IPS-18a (cell line): Measurements from ENCODE around the gene CFAP73.

ENCODE experiments used
- H3K27ac ChIP-seq: one replicate; pipeline ENCODE4 v1.5.1; 2013; ENCODE audit warnings: low read length
- H3K27me3 ChIP-seq: one replicate; pipeline ENCODE4 v1.6.1; 2013; ENCODE audit warnings: mild to moderate bottlenecking, low read length; ENCODE audit not compliant: control insufficient read depth, insufficient read depth
- H3K36me3 ChIP-seq: one replicate; pipeline ENCODE4 v1.6.1; 2013; ENCODE audit warnings: low read depth, low read length; ENCODE audit not compliant: control insufficient read depth
- H3K4me1 ChIP-seq: one replicate; pipeline ENCODE4 v1.6.1; 2013; ENCODE audit warnings: low read depth, low read length; ENCODE audit not compliant: control insufficient read depth
- H3K4me3 ChIP-seq: one replicate; pipeline ENCODE4 v1.5.1; 2013; ENCODE audit warnings: low read length
- H3K9ac ChIP-seq: one replicate; pipeline ENCODE4 v1.6.1; 2013; ENCODE audit warnings: mild to moderate bottlenecking, low read length, moderate library complexity
- H3K9me3 ChIP-seq: one replicate; pipeline ENCODE4 v1.6.1; 2013; ENCODE audit warnings: low read depth, low read length; ENCODE audit not compliant: control insufficient read depth

Gene CFAP73

DNA sequence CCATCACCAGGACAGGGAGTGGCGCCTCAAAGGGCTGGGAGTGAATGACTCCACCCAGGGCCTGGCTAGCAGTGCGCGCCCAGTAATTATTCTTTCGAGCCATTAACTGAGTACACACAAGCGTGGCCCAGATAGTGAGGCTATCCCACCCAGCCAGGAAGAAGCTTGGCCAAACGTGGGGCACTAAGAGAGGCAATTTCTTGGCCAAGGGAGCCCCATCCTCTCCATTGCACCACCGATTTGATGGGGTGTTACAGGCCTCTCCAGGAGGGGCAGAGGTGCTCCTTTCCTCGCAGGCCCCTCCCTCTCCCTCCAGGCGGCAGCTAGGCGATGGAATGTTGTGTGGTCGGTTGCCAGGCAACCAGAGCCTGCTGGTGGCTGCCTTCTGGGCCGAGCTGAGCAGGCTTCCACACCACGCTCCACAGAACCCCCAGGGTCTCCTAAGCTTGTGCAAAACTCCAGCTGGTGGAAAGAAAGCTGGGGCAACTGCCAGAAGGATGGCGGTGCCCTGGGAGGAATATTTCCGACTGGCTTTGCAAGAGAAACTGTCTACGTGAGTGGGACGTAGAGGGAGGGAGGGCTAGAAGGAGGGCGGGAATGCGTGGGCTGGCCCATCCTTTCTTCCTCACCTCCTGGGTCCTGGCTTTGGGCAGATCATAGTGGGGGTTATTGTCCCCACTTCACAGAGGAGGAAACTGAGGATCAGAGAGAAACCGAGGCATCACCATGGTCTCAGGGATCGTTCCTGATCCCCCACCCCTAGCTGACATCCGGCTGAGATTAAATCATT lies at the start of gene CFAP73:
Gene CFAP73, plus strand, starts transcription at position 364 of the 790 bp plus-strand sequence. Its CDS starts 134 bp downstream, at position 498.
- Histone ChIP-seq H3K4me3 (peak within 1 kb of the TSS; percentile 42), H3K9me3 (no peaks in the 10 kb centered on the region), H3K27ac (no peak within 1 kb of the TSS), H3K36me3 (no peaks in the 10 kb centered on the region), H3K9ac (peak within 1 kb of the TSS; percentile 56), H3K27me3 (peaks cover 40% of the 10 kb centered on the region), H3K4me1 (peaks cover 6% of the 10 kb centered on the region)

DNA sequence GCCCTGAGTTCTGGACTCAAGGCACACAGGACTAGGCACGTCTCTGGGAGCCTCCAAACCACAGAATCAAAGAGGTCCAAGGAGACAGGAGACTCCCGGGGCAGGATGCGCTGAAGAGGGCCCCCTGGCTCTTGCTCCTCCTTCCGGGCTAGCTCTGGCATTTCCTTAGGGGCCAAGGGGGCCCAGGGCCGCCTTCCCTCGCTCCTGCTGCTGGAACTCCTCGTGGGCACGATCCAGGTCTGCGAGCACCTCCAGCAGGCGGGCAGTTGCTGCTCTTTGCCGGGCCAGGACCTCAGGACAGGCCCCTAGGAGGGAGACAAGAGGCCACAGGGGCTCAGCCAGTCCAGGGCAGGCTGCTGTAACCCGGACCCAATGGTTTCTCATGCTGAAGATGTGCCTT lies 49.8 kb upstream of the CFAP73 start:
- Histone ChIP-seq H3K27ac (no peak overlapping the region), H3K36me3 (no peaks in the 10 kb centered on the region), H3K9ac (no peak overlapping the region), H3K27me3 (no peaks in the 10 kb centered on the region), H3K4me1 (peaks cover 10% of the 10 kb centered on the region), H3K9me3 (no peaks in the 10 kb centered on the region), H3K4me3 (no peak overlapping the region)

DNA sequence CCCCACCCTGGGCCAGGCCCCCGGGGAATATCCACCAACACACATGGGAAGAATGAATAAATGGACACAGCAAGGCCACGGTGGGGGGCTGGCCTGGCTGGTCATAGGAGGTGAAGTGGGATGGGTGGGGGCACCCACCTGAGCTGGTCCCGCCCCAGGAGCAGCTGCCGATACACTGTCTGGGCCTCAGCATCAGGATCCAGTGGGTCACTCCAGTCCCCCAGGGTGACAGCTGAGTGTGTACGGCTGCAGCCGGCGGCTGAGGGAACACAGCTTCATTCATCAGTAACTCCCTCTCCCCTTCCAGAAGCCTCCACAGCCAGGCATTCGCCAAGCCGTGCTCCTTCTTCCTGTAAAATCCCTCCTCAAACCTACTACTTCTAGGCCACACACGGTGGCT lies 47.8 kb upstream of the CFAP73 start:
- no peak overlapping the region for H3K4me3 ChIP-seq
- peaks cover 10% of the 10 kb centered on the region for H3K4me1 ChIP-seq
- no peaks in the 10 kb centered on the region for H3K9me3 ChIP-seq
- no peaks in the 10 kb centered on the region for H3K27me3 ChIP-seq
- H3K36me3 ChIP-seq = no peaks in the 10 kb centered on the region
- H3K9ac ChIP-seq = no peak overlapping the region
- H3K27ac ChIP-seq = no peak overlapping the region

DNA sequence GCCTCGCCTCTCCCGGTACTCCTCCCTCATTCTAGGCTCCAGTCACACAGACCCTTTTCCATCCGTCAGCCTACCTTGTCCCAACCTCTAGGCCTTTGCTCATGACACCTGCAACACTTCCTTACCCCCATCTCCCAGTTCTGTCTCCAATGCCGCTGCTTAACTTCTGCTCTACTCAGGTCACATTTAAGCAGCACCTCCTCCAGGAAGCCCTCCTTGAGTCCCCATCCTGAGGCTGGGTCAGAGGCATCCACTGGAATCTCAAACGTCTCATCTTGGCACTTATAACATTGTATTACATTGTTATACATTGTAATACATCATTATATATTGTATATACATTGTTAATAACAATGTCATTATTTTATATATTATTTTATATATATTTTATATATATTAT lies 46.7 kb upstream of the CFAP73 start:
- Histone ChIP-seq H3K27me3 (no peaks in the 10 kb centered on the region), H3K36me3 (no peaks in the 10 kb centered on the region), H3K9me3 (no peaks in the 10 kb centered on the region), H3K27ac (no peak overlapping the region), H3K9ac (no peak overlapping the region), H3K4me3 (no peak overlapping the region), H3K4me1 (peaks cover 5% of the 10 kb centered on the region)

DNA sequence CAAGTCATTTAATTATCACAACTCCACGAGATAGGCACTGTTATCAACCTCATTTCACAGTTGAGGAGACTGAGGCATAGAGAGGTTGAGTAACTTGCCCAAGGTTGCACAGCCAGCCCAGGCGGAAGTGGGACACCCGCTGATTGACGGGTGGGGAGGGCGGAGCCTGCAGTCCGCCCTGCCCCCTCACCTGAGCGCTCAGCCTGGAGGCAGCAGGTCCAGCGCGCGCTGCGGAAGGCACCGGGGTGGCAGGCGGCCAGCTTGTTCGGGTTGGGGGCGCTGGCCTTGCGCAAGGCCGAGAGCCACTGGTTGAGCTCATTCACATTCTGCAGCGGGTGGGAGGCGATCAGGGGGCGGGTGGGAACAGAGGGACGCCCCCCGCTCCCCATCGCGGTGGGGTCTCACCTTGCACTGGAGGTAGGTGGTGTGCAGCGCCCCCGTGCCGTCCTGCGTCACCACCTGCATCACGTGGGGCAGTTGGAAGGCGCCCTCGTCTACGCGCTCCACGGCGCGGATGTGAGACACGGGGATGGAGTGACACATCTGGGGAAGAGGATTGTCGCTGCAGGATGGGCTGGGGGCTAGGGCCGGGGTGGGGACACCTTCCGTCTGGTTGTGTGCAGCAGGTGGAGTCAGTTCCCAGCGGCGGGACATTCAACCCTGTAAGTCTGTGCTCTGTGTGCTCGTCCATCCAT lies 45.6 kb upstream of the CFAP73 start:
- Histone ChIP-seq H3K36me3 (no peaks in the 10 kb centered on the region), H3K9ac (peak overlapping the region; percentile 54), H3K4me1 (no peaks in the 10 kb centered on the region), H3K27me3 (no peaks in the 10 kb centered on the region), H3K27ac (no peak overlapping the region), H3K4me3 (peak overlapping the region; percentile 69), H3K9me3 (no peaks in the 10 kb centered on the region)

DNA sequence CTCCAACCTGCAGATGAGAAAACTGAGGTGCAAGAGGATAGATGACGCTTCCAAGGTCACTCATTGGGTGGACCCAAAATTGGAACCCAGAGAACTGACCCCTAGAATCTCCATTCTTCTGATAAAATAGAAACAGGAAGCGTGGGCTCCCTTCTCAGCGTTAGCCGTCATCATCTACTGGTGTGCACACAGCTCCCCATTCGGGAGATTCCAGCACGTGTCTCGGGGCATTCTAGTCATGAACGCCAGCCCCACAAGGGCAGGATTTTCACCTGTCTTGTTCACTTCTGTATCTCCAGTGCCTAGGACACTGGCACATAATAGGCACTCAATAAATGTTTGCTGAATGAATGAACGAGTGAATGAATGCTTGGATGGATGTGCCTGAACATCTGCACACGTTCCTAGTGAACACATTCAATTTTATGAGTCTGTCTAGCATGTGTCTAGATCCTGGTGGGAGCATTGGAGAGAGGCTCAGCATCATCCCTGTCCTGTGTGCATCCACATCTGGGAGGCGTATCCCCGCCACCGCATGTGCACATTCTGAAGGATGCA lies 44.5 kb upstream of the CFAP73 start:
- no peak overlapping the region for H3K4me3 ChIP-seq
- H3K9me3 ChIP-seq = no peaks in the 10 kb centered on the region
- H3K36me3 ChIP-seq = no peaks in the 10 kb centered on the region
- no peak overlapping the region for H3K9ac ChIP-seq
- no peaks in the 10 kb centered on the region for H3K4me1 ChIP-seq
- no peak overlapping the region for H3K27ac ChIP-seq
- no peaks in the 10 kb centered on the region for H3K27me3 ChIP-seq

DNA sequence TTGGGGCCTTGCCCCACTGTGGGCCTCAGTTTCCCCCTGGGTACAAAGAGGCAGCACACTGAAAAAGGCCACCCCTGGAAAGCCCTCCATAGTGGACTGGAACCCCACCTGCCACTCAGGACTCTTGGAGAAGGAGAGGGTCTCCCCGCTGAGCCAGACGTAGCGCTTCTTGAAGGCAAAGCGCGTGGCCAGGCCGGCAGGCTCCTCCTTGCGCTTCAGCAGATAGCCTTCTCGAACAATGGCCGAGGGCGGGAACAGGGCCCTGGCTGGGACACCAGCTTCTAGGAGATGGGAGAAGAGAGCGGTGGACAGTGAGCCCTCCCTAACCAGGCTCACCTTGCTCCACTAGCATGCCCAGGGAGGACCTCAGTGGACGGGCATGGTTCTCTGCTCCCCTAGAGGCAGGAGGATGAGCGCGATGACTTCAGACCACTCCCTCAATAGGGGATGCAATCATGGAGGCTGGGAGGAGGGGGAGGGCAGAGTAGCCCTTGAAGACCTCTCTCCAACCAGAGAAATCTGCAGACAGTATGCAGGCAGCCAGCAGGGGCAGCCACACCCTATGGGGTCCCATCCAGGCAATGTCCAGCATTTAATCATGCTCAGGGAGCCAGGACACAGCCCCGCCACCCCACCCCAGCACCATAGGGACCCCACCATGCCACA lies 43.8 kb upstream of the CFAP73 start:
- no peaks in the 10 kb centered on the region for H3K4me1 ChIP-seq
- no peak overlapping the region for H3K27ac ChIP-seq
- no peaks in the 10 kb centered on the region for H3K27me3 ChIP-seq
- H3K9me3 ChIP-seq = no peaks in the 10 kb centered on the region
- H3K9ac ChIP-seq = no peak overlapping the region
- H3K4me3 ChIP-seq = no peak overlapping the region
- H3K36me3 ChIP-seq = no peaks in the 10 kb centered on the region

DNA sequence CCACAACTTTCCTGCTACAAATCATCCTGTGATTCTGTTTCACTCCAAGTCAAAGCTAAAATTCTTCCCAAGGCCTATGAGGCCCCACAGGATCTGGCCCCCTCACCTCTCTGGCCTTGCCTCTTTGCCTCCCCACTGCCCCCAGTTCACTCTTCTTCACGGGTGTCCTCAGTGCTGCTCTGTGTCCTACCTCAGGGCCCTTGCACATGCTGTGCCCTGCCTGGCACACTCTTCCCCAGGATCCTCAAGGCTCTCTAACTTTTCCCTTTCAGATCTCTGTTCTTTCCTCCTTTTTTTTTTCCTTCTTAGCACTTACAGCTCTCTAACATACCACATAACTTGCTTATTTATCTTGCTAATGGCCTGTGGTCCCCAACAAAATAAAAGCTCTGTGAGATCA lies 43.2 kb upstream of the CFAP73 start:
- Histone ChIP-seq H3K4me3 (no peak overlapping the region), H3K9ac (no peak overlapping the region), H3K36me3 (no peaks in the 10 kb centered on the region), H3K4me1 (no peaks in the 10 kb centered on the region), H3K27me3 (no peaks in the 10 kb centered on the region), H3K9me3 (no peaks in the 10 kb centered on the region), H3K27ac (no peak overlapping the region)

DNA sequence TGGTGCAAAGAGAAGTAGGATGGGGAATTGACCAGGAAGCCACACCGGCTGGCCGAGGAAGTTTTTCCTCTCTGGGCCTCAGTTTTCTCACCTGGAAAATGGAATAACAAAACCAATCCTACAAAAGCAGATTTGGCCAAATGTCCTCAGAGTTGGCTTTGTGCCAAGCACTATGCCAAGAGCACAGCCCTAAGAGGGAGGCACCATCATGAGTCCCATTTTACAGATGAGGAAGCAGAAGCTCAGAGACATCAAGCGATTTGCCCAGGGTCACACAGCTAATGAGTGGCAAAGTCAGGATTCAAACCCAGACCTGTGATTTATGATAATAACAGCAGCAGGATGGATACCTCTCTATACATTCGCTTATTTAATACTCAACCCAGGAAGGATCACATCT lies 41.2 kb upstream of the CFAP73 start:
- Histone ChIP-seq H3K27ac (no peak overlapping the region), H3K9me3 (no peaks in the 10 kb centered on the region), H3K27me3 (no peaks in the 10 kb centered on the region), H3K9ac (no peak overlapping the region), H3K4me1 (no peaks in the 10 kb centered on the region), H3K4me3 (no peak overlapping the region), H3K36me3 (no peaks in the 10 kb centered on the region)

DNA sequence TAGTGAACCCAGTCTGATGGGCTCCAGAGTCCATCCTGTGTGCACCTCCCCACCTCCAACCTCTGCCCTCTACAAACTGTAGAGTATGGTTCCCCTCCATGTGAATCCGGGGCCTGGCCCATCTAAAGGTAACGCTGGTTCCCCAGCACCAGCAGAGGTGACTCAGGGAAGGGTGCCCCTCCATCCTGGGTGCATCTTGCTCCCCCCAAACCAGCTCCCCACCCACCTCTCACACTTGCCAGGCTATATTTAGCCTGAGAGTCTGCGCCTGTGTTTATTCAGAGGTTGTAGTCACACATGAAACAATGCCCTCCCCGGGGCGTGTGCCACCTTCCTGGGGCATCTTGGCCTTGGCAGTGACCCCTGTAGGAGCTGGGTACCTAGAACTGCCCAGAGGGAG lies 40.2 kb upstream of the CFAP73 start:
- no peaks in the 10 kb centered on the region for H3K9me3 ChIP-seq
- no peaks in the 10 kb centered on the region for H3K27me3 ChIP-seq
- no peak overlapping the region for H3K4me3 ChIP-seq
- no peak overlapping the region for H3K9ac ChIP-seq
- no peaks in the 10 kb centered on the region for H3K36me3 ChIP-seq
- no peak overlapping the region for H3K27ac ChIP-seq
- no peaks in the 10 kb centered on the region for H3K4me1 ChIP-seq

DNA sequence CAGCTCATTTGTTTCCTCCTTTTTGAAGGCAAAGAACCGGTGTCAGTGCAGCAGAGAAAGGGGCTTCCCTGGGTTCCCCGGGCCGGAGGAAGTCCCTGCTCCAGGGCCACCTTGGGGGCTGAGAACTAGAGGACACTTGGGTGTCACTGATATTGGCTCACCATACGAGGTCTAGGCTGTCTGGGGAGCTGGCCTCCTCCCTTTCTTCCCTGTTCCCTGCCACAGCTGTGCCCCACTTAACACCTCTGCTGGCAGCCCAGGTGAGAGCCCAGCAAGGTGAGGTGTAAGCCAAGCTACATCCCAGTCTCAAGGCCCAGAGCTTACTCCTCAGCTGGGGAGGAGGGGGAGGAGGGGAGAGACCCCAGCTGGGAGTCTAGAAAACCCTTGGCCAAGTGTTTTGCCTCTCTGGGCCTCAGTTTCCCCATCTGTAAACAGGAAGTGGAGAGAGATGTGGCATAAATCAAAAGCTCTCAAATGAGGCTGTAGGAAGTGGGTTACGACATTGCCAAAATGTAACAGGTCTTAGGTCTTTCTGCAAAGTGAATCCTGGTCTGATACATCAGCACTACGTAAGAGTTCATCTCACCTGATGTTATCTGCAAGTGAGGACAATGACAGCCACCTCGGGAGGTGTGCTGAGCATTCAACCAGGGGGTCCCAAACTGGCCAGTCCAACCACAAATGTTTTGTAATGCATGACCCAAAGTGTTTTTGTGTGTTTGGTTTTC lies 39.5 kb upstream of the CFAP73 start:
- H3K27ac ChIP-seq = no peak overlapping the region
- no peak overlapping the region for H3K9ac ChIP-seq
- H3K9me3 ChIP-seq = no peaks in the 10 kb centered on the region
- no peaks in the 10 kb centered on the region for H3K36me3 ChIP-seq
- no peak overlapping the region for H3K4me3 ChIP-seq
- H3K4me1 ChIP-seq = no peaks in the 10 kb centered on the region
- H3K27me3 ChIP-seq = no peaks in the 10 kb centered on the region
